Measurements from ENCODE around the gene PAX7.

Gene PAX7

DNA sequence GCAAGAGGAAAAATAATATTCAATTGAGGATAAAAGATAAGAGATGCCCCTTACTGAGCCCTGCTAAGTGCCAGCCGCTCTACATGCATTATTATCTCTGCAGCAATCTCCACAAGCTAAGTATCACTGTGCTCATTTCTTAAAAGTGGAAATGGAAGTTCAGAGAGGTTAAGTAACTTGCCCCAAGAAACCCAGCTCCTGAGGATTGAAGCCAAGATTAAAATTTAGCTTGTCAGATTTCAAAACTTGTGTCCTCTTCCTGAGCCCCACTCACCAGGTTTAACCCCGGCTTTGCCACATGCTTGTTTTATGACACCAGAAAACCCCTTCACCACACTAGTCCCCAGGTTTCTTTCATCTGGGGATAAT is 11.2 kb upstream of the PAX7 start:
- FAIRE-seq, result no peak

DNA sequence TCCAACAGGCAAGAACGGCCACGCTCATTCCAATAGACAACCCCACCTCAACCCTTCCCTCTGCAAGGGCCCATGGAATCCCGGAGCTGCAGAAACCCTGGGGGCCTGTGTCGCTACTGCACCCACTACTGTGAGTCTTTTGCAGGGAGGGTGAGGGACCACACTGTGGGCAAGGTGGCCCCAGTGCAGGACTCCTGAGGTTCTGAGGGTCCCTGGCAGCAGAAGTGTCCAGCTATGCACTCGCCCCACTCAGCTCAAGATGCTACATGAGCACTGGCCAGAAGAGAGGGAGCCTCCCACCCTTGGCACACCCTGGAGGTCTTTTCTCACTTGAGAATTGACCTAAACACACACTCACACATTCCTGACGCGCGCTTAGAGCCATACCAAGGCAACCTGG is 2.1 kb upstream of the PAX7 start:
- FAIRE-seq, result no peak

GRCh38 chr1:18629659-18630510 is 761 bp upstream of the PAX7 start:
- no peak for FAIRE-seq

DNA sequence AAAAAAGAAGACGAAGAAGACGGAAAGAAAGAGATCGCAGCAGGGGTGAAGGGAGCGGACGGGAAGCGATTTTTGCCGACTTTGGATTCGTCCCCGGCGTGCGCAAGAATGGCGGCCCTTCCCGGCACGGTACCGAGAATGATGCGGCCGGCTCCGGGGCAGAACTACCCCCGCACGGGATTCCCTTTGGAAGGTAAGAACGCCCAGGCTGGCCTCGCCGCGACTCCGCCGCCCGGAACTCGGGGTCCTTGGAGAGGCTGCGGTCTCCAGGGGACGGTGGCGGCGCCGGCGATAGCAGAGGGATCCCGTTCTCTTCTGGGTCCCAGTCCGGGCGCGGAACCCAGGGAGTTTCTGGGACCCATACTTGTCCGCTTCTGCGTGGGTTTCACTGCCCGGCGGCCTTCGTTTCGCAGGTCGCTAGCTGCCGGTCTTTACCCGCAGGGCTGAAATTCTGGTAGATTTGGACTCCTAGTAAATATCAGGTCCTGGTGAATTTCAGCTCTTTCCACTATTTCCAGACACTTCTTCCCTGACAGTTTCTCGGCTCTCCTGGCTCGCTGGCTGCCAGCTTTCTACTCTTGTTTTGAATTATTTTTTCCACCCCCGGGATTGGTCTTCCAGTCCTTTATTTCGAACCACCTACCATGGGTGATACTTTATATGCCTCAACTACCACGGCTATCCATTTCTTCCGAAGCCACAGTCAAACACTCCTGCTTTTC is 1.0 kb downstream of the PAX7 start:
- FAIRE-seq, result no peak

DNA sequence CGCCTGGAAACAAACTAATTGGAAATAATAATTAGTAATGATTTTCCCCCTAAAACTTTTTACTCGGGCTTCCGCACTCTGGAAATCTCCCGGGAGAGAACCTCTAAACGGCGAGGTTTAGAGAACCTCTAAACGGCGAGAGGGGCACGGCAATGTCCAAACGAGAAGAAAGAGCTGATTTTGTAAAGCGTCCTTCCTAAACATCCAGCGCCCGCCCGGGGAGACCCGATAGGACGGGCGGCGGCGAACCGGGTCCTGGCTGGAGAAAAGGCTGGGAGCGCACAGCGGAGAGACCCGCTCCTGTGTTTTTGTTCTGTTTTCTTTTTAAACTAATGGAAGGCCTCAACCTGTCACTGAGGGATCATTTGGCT is 1.6 kb downstream of the PAX7 start:
- no peak for FAIRE-seq

- FAIRE-seq, result no peak
Observed at GRCh38 chr1:18632783-18633421, 2.3 kb downstream of the PAX7 start.

GRCh38 chr1:18633422-18634155 is 2.9 kb downstream of the PAX7 start:
- no peak for FAIRE-seq

GRCh38 chr1:18634276-18634675 is 3.6 kb downstream of the PAX7 start:
- FAIRE-seq, result no peak

DNA sequence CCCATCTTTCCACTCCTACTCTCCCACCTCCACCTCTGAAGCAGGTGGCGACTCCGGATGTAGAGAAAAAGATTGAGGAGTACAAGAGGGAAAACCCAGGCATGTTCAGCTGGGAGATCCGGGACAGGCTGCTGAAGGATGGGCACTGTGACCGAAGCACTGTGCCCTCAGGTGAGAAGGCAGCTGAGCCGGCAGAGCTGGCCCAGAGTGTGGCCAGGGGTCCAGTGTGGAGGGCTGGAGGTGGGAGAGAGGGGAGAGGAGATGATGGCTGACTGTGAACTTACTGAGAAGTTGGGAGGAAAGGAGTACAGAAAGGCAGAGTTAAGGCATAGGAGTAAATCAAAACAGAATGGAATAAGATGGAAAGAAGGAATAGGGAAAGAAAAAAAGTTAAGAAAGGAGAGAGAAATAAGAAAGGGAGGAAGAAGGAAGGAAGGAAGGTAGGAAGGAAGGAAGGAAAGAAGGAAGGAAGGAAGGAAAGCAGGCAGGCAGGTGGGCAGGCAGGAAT is 4.5 kb downstream of the PAX7 start:
- no peak for FAIRE-seq

DNA sequence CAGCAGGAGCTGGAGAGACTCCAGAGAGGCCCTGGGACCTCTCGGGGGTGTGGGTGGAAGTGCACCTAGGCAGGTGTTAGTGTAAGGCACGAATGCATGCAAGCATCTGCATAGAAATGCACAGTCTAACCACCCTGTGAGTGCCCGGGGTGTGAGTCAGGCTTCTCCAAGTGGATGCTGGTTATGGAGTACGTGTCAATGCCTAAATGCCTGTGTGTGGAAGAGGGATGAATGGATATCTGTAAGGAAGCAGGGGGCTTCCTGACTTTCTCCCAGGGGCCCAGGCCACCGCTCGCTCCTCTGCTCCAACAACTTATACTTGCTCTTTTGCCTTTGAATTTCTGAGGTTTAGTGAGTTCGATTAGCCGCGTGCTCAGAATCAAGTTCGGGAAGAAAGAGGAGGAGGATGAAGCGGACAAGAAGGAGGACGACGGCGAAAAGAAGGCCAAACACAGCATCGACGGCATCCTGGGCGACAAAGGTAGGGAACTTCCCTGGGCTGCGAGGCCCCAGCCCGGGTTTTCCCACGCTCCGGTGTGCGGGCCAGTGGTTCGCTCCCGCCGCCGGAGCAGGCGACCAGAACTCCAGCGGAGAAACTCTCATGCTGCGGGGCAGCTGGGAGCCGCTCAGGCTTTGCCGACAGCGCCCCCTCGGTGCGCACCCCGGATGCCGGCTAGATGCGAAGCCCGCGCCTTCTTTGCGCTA is 5.4 kb downstream of the PAX7 start:
- no peak for FAIRE-seq

DNA sequence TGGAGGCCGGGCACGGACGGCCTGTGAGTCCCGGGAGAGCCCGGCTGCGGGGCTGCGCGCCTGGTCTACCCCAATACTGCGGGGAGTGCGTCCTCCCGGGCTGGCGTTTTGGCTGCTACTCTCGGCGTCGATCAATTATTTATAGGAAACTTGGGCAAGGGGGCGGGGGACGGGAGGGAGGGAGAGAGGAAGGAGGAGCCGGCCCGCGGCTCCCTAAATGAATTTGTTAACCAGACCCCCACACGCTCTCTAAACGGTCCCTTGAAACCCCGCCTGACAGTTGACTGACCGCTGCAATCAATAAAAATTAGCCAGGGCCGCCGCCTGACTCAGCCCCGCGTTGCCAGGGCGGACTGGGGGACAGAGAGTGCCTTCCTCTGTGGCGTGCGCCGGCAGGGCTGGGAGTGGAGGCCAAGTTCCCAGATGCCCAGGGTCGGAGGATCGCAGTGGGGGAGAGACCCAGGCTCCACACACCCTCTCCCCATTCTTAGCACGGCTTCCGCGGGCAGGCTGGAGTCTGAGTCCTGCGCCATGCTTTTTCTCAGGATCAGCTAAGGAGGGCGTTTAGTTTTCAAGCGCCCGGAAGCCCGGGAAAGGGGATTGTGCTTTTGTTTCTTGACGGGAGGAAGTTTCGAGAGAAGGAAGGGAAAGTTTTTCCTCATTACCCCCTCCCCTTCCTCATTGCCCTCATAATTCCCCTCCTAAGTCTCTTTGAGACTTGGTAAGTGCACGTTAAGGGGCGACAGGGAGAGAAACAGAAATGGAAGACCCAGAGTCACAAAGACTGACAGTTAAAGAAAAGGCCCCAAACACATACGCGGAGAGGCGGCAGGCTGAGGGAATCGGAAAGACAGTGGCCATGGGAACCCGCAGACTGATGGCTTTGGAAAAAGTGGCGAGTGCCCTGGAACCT is 6.2 kb downstream of the PAX7 start:
- FAIRE-seq, result no peak

- no peak for FAIRE-seq
Observed at GRCh38 chr1:18637511-18637960, 6.9 kb downstream of the PAX7 start.

DNA sequence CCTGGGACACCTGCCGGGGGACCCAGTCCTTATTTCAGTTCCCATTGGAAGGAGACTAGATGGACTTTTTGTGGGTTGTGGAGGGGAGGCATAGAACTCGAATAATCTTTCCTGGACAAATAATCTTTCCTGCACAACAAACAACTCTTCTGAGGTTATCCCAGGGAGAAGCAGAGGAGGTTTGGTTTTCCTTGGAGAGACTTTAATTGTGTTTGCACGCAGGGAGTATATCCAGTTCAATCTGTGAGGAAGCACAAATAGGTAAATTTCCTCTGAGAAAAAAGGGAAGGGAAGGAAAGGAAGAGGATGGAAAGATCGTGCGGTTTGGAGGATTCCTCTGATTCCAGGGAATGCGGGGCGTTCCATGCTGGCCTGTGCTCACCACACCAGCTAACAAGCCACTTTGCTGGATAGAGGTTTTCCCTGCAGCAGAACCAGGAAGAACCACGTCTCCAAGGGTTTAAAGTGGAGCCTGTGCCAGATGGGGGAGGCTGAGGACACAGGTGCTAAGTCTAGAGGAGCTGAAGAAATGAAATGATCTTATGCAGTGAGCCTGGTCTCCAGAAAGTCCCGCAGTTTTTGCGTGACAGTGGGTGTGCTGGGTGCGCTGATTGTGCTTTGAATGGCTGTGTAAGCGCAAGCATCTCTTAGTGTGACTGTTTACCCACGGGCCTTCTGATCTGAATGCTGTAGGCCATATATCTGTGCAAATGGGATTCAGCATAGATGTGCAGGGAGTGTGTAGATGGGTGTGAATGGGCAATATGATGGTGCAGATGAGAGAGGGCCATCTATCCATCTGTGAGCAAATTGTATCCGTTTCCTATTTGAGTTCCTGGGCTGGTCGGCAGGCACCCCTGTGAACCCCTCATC is 7.6 kb downstream of the PAX7 start:
- no peak for FAIRE-seq

- no peak for FAIRE-seq
Observed at GRCh38 chr1:18638835-18639364, 8.3 kb downstream of the PAX7 start.

GRCh38 chr1:18639368-18640055 is 8.9 kb downstream of the PAX7 start:
- no peak for FAIRE-seq

DNA sequence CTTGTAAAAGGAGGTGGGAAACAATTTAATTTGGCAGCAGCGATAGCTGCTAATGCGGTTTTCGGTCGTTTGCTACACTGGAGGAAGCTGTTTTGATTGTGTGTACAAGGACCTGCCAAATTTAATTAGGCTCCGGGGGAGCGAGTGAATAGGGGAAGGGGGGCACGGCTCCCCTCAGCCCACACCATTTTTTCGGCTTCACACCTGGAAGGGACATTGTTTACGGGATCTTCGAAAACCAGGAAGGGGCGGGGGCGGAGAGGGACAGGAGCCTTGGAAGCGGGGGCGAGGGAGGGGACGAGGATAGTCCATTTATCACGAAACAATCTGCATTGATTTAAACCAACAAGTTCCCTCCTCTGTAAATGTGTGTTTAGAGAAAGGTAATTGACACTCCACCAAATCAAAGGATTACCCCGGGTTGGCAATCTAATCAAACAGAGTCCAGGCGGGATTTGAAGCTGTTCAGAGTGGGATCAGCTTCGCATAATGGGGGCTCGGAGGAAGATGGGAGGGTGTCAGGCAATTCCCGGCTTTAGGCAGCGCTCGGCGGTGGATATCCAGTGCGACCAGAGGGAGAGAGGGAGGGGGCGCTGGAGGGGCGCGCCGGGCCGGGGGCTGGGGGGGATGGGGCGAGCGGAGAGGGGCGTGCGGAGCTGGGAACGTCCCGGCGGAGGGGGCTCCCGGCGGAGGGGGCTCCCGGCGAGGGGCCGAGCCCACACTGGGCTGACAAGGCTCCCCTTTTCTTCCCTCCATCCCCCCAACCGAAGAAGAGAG is 9.8 kb downstream of the PAX7 start:
- FAIRE-seq, result no peak

DNA sequence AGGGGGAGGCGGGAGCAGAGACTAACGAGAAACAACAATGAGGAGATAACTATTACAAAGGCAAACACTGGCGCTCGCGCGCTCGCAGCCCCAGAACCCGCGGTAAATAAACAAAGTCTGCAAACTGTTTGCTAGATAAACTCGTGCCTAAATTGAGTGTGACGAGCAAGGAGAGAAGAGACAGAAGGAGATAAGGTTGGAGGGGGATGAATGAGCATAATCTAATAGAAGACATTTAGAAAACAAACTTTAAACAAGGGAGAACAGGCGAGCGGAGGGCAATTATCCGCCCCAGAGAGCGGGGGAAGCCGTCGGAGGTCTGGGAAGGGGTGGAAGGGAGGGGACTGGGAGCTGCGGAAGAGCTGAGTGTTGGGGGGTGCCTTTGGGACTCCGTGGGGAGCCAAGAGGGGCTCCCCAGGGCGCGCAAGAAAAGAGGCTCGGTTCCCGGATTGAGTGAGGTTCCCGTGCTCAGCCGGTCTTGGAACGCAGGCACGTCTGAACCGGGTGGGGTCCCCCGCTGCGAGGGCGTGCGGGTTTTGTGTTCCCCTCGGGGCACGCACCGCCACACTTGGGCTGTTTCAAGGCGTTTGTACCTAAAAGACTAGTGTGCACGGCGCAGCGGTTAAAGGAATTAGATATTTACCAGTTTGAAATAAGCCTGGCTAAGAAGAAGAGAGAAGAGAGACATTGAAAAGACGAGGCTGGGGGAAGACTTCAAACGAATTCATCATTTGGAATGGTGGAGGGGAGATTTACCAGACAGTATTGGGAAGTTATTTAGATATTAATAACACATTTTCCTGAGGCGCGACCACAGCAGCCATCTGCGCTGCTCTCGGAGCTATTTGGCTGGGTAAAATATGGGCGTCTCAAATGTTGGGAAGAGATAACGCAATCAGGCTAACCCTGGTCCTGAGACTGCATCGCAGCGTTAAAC is 10.6 kb downstream of the PAX7 start:
- FAIRE-seq, result no peak
